Measurements from ENCODE around the gene SLC2A3. TPM values are rescaled to one million over a fixed set of nuclear protein-coding genes. Genes with fewer than 3 reads are reported as not detected.
"Not testable (repeated sequence)": the region's sequence is repeated elsewhere in the genome, so short reads cannot be mapped to it uniquely, and the experiment has no call there.

SLC2A3 gene
- total and polyA plus RNA-seq, 9 donors = 14.1 to 100 (median 28.0) TPM

GRCh38 chr12:7948589-7949260 is 12.7 kb upstream of the SLC2A3 start:
- no peak overlapping the region for H3K27ac ChIP-seq
- WGBS, 3 donors = 43 to 88% (median 86%) methylated on average over 2 of the region's 2 CpGs
- H3K9me3 ChIP-seq = no peaks in the 10 kb centered on the region
- no peak overlapping the region for H3K4me3 ChIP-seq
- no peaks in the 10 kb centered on the region for H3K27me3 ChIP-seq
- H3K4me1 ChIP-seq (ENCODE audit: insufficient read depth) = no peaks in the 10 kb centered on the region
- no peak for DNase-seq
- intact Hi-C loops (cut with DNase I) = no loop called here
- TF ChIP-seq, protein P1, sequence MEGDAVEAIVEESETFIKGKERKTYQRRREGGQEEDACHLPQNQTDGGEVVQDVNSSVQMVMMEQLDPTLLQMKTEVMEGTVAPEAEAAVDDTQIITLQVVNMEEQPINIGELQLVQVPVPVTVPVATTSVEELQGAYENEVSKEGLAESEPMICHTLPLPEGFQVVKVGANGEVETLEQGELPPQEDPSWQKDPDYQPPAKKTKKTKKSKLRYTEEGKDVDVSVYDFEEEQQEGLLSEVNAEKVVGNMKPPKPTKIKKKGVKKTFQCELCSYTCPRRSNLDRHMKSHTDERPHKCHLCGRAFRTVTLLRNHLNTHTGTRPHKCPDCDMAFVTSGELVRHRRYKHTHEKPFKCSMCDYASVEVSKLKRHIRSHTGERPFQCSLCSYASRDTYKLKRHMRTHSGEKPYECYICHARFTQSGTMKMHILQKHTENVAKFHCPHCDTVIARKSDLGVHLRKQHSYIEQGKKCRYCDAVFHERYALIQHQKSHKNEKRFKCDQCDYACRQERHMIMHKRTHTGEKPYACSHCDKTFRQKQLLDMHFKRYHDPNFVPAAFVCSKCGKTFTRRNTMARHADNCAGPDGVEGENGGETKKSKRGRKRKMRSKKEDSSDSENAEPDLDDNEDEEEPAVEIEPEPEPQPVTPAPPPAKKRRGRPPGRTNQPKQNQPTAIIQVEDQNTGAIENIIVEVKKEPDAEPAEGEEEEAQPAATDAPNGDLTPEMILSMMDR (IDR thresholded peaks at IDR 0.05) = no peak
- no peak for TF ChIP-seq EP300 (IDR thresholded peaks at IDR 0.05)
- TF ChIP-seq POLR2A (IDR thresholded peaks at IDR 0.05) = no peak
- H3K36me3 ChIP-seq = no peaks in the 10 kb centered on the region

- H3K9me3 ChIP-seq = no peaks in the 10 kb centered on the region
- TF ChIP-seq, protein P1 (IDR thresholded peaks at IDR 0.05) = no peak
- TF ChIP-seq POLR2A (IDR thresholded peaks at IDR 0.05) = no peak
- TF ChIP-seq EP300 (IDR thresholded peaks at IDR 0.05) = no peak
- no peak overlapping the region for H3K27ac ChIP-seq
- 88 to 90% (median 89%) methylated on average over 2 of the region's 2 CpGs for WGBS, 3 donors
- intact Hi-C loops (cut with DNase I) = no loop called here
- no peaks in the 10 kb centered on the region for H3K27me3 ChIP-seq
- no peak overlapping the region for H3K4me3 ChIP-seq
- H3K36me3 ChIP-seq = no peaks in the 10 kb centered on the region
- DNase-seq = no peak
- no peaks in the 10 kb centered on the region for H3K4me1 ChIP-seq (ENCODE audit: insufficient read depth)
These were observed 11.0 kb upstream of the SLC2A3 start for GRCh38 chr12:7947011-7947410.

- H3K27ac ChIP-seq; intact Hi-C loops (cut with DNase I); DNase-seq; H3K36me3 ChIP-seq; H3K27me3 ChIP-seq; H3K4me1 ChIP-seq (ENCODE audit: insufficient read depth); H3K4me3 ChIP-seq; H3K9me3 ChIP-seq: not testable (repeated sequence)
- 95 to 99% (median 96%) methylated on average over 8 of the region's 8 CpGs for WGBS, 3 donors
These were observed 8.8 kb upstream of the SLC2A3 start for GRCh38 chr12:7944760-7945159.

- TF ChIP-seq POLR2A (IDR thresholded peaks at IDR 0.05) (no peak), EP300 (IDR thresholded peaks at IDR 0.05) (no peak)
- TF ChIP-seq, protein P1 (IDR thresholded peaks at IDR 0.05) = no peak
- 91 to 96% (median 93%) methylated on average over 2 of the region's 2 CpGs for WGBS, 3 donors
These were observed 4.9 kb upstream of the SLC2A3 start for GRCh38 chr12:7940906-7941305.

DNA sequence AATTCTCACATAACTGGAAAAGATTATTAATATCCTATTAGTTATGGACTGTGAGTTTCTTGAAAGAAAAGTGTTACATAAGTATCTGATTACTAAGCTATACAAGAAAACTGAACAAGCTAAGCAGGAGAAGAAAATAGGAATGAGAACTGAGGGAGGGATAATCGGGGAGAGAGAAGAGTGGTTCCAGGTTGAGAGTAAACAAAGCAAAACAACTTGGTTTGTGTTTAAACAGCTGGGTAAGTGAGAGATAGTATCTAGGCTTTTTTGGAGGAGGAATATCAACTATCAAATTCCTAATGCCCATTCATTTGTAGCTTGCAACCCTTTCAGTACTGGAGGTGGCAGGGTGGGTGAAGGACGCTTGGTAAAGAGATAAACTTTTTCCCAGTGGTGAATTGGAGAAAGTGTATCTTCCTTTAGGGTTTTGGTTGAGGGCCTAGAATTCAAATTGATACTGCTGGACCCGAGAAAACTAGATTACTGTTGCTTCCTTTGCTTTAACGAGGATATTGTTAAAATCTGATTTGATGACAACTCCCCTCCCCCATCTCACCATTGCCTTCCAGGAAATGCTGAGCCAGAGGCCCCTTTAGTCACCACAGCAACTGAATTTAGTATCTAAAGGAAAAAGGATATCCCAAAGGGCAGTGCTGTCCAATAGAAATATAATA is 2.0 kb upstream of the SLC2A3 start:
- intact Hi-C loops (cut with DNase I) = loop anchor here (2.0 to 10.0 kb wide), 5 partner anchors 33 to 307 kb away; no protein-coding TSS in a partner anchor
- H3K9me3 ChIP-seq = no peaks in the 10 kb centered on the region
- H3K27ac ChIP-seq = no peak overlapping the region
- peaks cover 1% of the 10 kb centered on the region for H3K4me1 ChIP-seq (ENCODE audit: insufficient read depth)
- TF ChIP-seq POLR2A (IDR thresholded peaks at IDR 0.05) (no peak), EP300 (IDR thresholded peaks at IDR 0.05) (no peak)
- TF ChIP-seq, protein P1 (IDR thresholded peaks at IDR 0.05) = no peak
- DNase-seq = no peak
- WGBS, 3 donors = 8 to 24% (median 9%) methylated on average over 4 of the region's 4 CpGs
- no peaks in the 10 kb centered on the region for H3K36me3 ChIP-seq
- no peaks in the 10 kb centered on the region for H3K27me3 ChIP-seq
- H3K4me3 ChIP-seq = no peak overlapping the region

More at GRCh38 chr12:7940906-7941305, 4.9 kb upstream of the SLC2A3 start:
- Histone ChIP-seq H3K27me3 (no peaks in the 10 kb centered on the region), H3K4me1 (ENCODE audit: insufficient read depth) (no peaks in the 10 kb centered on the region), H3K4me3 (no peak overlapping the region), H3K9me3 (no peaks in the 10 kb centered on the region), H3K27ac (no peak overlapping the region), H3K36me3 (no peaks in the 10 kb centered on the region)
- no peak for DNase-seq
- intact Hi-C loops (cut with DNase I) = no loop called here
